Subcutaneous abdominal adipose tissue (tissue), 5 donors: ENCODE results near the gene PIGN.

ENCODE experiments used
- H3K27ac ChIP-seq: one replicate; pipeline ENCODE4 v1.7.0; 2013; ENCODE audit warnings: low read depth, mild to moderate bottlenecking, inconsistent platforms, low read length, moderate library complexity
- H3K27me3 ChIP-seq, 5 donors: one replicate each; pipeline ENCODE4 v1.7.0; 2013; ENCODE audit warnings: low read length in 5 of 5, inconsistent platforms in 1 of 5; ENCODE audit not compliant: control insufficient read depth in 5 of 5, insufficient read depth in 4 of 5
- H3K36me3 ChIP-seq, 5 donors: one replicate each; pipeline ENCODE4 v1.7.0; 2013; ENCODE audit warnings: low read length in 5 of 5; ENCODE audit not compliant: control insufficient read depth in 5 of 5, insufficient read depth in 5 of 5
- H3K4me1 ChIP-seq, 5 donors: one replicate each; pipeline ENCODE4 v1.7.0; 2013; ENCODE audit warnings: low read length in 5 of 5, mild to moderate bottlenecking in 3 of 5, moderate library complexity in 1 of 5; ENCODE audit not compliant: control insufficient read depth in 5 of 5, insufficient read depth in 5 of 5
- H3K4me3 ChIP-seq, 5 donors: one replicate each; pipeline ENCODE4 v1.7.0; 2013; ENCODE audit warnings: low read length in 5 of 5, low read depth in 1 of 5
- H3K9ac ChIP-seq, 5 donors: one replicate each; pipeline ENCODE4 v1.7.0; 2013; ENCODE audit warnings: low read length in 5 of 5, mild to moderate bottlenecking in 4 of 5, moderate library complexity in 3 of 5
- H3K9me3 ChIP-seq, 5 donors: one replicate each; pipeline ENCODE4 v1.7.0; 2013; ENCODE audit warnings: low read length in 5 of 5; ENCODE audit not compliant: control insufficient read depth in 5 of 5
- donor health status: healthy.
- donor health status: healthy.
- donor health status: healthy.
- donor health status: healthy.
- donor health status: healthy.

The PIGN gene

DNA sequence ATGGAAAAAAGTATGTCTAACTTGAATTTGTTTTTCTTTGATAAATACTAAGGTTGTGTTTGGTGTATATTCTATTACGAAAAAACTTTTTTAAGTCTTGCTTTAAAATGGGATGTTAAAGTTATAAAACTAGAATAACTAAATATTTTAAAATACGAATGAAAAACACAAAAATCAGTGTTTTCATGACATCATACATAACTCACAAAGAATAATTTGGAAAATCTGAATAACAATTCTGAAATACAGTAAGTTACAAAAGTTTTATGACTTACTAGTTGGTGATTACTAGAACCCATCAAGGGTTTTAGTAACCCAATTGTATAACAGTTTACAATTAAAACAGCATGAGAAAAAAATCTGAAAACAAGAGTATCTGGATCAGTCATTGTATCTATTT is 61.2 kb downstream of the PIGN start:
- no peak overlapping the region for H3K9ac ChIP-seq
- H3K4me3 ChIP-seq, result no peak overlapping the region
- peaks cover 0 to 2% (median 0%) of the 10 kb centered on the region in 5 donors for H3K4me1 ChIP-seq
- no peaks in the 10 kb centered on the region for H3K27me3 ChIP-seq
- H3K27ac ChIP-seq, result no peak overlapping the region
- H3K9me3 ChIP-seq, result no peaks in the 10 kb centered on the region
- H3K36me3 ChIP-seq, result peaks cover 0 to 3% (median 3%) of the 10 kb centered on the region in 5 donors

DNA sequence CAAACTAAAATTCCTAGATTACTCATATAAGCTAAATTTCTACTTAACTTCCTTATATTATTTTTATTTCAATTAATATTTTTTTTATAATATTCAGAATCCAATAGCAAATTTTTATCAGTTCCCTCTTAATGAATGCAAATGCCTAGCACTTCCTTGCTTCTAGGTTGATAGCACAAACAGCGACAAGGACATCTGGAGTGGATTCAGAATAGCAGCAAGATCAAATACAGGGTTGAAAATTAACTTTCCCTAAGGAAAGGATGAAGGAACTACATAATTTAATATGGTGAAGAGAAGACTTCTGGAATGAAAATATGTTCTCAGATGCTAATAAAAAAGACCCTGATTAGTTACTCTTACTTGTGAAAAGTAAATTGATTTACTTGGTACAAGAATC is 64.5 kb downstream of the PIGN start:
- no peak overlapping the region for H3K4me3 ChIP-seq
- peaks cover 0 to 3% (median 0%) of the 10 kb centered on the region in 5 donors for H3K9me3 ChIP-seq
- H3K9ac ChIP-seq, result no peak overlapping the region
- H3K27me3 ChIP-seq, result no peaks in the 10 kb centered on the region
- H3K4me1 ChIP-seq, result peaks cover 0 to 6% (median 4%) of the 10 kb centered on the region in 5 donors
- H3K36me3 ChIP-seq, result peaks cover 0 to 3% (median 0%) of the 10 kb centered on the region in 5 donors
- no peak overlapping the region for H3K27ac ChIP-seq

DNA sequence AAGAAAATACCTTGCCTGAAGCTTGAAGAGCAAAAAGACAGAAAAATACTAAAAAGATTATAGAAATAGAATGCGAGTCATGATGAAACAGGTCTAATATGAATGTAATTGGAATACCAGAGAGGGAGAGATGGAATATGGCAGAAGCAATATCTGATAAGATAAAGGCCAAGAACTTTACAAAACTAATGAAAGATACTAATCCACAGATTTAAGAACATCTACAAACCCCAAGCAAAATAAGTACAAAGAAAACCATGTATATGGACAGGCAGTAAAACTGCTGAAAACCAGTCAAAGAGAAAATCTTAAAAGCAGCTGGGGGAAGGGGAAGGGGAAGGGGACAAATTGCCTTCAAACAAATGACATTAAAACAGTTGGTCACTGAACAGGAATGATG is 67.0 kb downstream of the PIGN start:
- H3K9ac ChIP-seq, result no peak overlapping the region

DNA sequence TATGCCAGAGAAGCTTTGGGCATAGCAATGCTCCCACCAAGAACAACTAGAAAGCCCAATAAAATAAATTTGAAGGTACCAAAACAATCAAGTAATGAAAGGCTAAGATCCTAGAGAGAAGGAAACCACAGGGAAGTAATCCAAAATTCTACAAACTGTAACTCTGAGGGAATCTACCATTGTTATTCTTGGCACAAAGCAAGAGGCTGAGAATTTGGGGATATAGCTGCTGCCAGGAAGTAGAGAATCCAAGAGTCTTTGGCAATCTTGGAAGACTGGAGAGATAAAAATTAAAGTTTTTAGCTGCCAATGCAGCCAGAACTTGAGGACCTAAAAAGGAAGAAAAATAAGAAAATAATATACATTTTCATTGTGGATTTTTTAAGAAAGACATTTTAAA is 68.5 kb downstream of the PIGN start:
- H3K27me3 ChIP-seq, result no peaks in the 10 kb centered on the region
- H3K36me3 ChIP-seq, result peaks cover 0 to 3% (median 0%) of the 10 kb centered on the region in 5 donors
- H3K9me3 ChIP-seq, result peaks cover 0 to 3% (median 0%) of the 10 kb centered on the region in 5 donors
- H3K4me1 ChIP-seq, result peaks cover 0 to 6% (median 4%) of the 10 kb centered on the region in 5 donors
- H3K4me3 ChIP-seq, result no peak overlapping the region
- H3K27ac ChIP-seq, result no peak overlapping the region
- no peak overlapping the region for H3K9ac ChIP-seq

More for the DNA sequence above, 67.0 kb downstream of the PIGN start:
- peaks cover 0 to 6% (median 4%) of the 10 kb centered on the region in 5 donors for H3K4me1 ChIP-seq
- H3K27ac ChIP-seq, result no peak overlapping the region
- peaks cover 0 to 3% (median 0%) of the 10 kb centered on the region in 5 donors for H3K36me3 ChIP-seq
- H3K27me3 ChIP-seq, result no peaks in the 10 kb centered on the region
- peaks cover 0 to 3% (median 0%) of the 10 kb centered on the region in 5 donors for H3K9me3 ChIP-seq
- no peak overlapping the region for H3K4me3 ChIP-seq

DNA sequence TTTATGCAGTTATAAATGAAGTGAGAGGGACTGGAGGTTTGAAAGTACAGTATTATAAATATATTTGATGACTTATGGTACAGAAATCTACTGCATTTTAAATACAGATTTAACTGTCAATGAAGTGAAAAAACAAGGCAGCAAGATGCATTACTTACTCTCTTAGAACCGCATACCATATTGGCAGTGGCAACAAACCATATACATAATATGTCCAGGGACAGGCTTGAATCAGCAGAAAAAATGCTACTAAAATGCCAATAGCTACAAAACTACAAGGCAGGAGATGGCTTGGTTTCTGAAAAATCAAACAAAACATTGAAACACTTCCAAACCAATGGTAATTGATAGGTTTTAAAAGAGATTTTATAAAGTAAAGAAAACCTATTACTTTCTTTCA is 77.2 kb downstream of the PIGN start:
- no peak overlapping the region for H3K27ac ChIP-seq
- H3K9me3 ChIP-seq, result no peaks in the 10 kb centered on the region
- no peak overlapping the region for H3K4me3 ChIP-seq
- H3K9ac ChIP-seq, result no peak overlapping the region
- no peaks in the 10 kb centered on the region for H3K27me3 ChIP-seq
- H3K4me1 ChIP-seq, result peaks cover 0 to 4% (median 0%) of the 10 kb centered on the region in 5 donors
- H3K36me3 ChIP-seq, result peaks cover 0 to 9% (median 0%) of the 10 kb centered on the region in 5 donors

DNA sequence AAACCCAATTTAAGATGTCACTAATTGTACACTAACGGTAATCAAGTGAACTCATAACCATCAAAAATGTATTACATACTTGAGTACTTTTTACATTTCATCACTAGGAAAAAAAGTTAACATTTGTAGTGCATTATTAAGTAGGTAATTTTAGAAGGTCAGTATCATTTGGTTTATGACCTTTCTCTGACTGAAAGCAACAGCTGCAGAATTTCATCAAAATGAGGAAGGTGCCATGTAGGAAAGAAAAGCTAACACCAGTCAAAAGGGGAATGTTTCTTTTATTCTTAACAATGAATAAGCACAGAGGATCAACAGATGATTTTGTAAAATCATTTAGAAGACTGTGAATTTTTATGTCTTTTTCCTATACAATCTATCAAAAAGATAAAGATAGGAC is 79.0 kb downstream of the PIGN start:
- H3K27me3 ChIP-seq, result no peaks in the 10 kb centered on the region
- peaks cover 0 to 4% (median 0%) of the 10 kb centered on the region in 5 donors for H3K4me1 ChIP-seq
- H3K9me3 ChIP-seq, result no peaks in the 10 kb centered on the region
- peaks cover 0 to 6% (median 0%) of the 10 kb centered on the region in 5 donors for H3K36me3 ChIP-seq
- no peak overlapping the region for H3K27ac ChIP-seq
- H3K9ac ChIP-seq, result no peak overlapping the region
- no peak overlapping the region for H3K4me3 ChIP-seq

DNA sequence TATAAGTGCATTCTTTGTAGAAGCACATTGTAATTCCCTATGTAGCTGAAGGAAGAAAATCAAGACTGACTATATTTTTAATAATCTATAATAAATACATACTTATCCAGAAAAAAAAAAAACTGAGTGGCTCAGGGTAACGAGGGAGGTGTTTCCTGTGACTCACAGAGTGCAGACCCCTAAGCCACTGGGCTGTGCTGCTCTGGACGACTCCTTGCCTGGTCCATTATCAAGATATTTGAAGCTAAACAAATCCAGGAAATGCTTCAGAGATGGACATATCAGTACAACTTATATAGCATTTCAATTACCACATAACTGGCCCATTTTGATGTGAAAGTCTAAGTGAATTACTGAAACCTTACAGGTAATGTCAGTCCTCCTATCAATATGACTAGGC is 80.6 kb downstream of the PIGN start:
- no peak overlapping the region for H3K9ac ChIP-seq
- no peaks in the 10 kb centered on the region for H3K9me3 ChIP-seq
- H3K36me3 ChIP-seq, result peaks cover 0 to 12% (median 4%) of the 10 kb centered on the region in 5 donors
- H3K27ac ChIP-seq, result no peak overlapping the region
- H3K27me3 ChIP-seq, result no peaks in the 10 kb centered on the region
- H3K4me1 ChIP-seq, result peaks cover 0 to 4% (median 0%) of the 10 kb centered on the region in 5 donors
- H3K4me3 ChIP-seq, result no peak overlapping the region

DNA sequence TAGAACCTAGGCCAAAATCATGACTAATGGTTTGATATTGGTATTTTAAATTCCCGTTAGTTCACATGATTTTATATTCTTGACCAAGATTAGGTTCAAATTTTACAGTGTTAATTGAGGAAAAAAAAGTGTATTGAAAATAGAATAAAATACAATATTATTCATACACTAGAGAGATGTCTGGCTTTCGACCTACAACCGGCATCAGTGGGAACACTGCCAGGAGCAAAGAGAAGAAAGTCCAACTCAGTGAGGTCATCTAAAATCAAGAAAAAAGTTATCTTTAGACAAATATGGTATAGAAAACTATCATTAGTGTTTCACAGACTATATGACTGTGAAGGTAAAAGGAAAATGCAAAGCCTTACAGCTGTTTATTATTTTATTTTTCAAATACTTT is 81.5 kb downstream of the PIGN start:
- H3K27me3 ChIP-seq, result no peaks in the 10 kb centered on the region
- no peak overlapping the region for H3K9ac ChIP-seq
- H3K9me3 ChIP-seq, result no peaks in the 10 kb centered on the region
- H3K27ac ChIP-seq, result no peak overlapping the region
- peaks cover 0 to 4% (median 0%) of the 10 kb centered on the region in 5 donors for H3K4me1 ChIP-seq
- H3K4me3 ChIP-seq, result no peak overlapping the region
- peaks cover 0 to 20% (median 4%) of the 10 kb centered on the region in 5 donors for H3K36me3 ChIP-seq

DNA sequence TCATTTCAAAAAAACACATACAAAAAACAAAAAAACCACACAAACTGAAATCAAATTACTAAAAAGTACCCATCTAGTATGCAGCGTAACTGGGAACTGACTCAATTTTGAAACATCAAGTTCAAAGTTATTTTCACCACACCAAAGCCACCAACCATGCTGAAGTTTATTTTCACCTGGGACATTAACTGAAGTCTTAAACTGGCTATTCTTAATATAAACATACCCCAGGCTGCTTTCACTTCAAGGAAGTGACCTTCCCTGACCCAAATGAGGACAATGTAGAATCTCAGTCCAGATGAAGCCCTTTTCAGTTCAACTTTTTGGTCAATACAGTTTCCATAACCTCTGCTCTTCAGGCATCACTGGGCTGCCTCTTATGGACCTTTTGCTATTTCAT is 84.6 kb downstream of the PIGN start:
- Histone ChIP-seq H3K4me3 (no peak overlapping the region), H3K9ac (no peak overlapping the region), H3K4me1 (peaks cover 0 to 4% (median 0%) of the 10 kb centered on the region in 5 donors), H3K27me3 (no peaks in the 10 kb centered on the region), H3K36me3 (peaks cover 7 to 48% (median 9%) of the 10 kb centered on the region in 5 donors), H3K27ac (no peak overlapping the region), H3K9me3 (peaks cover 0 to 5% (median 0%) of the 10 kb centered on the region in 5 donors)

DNA sequence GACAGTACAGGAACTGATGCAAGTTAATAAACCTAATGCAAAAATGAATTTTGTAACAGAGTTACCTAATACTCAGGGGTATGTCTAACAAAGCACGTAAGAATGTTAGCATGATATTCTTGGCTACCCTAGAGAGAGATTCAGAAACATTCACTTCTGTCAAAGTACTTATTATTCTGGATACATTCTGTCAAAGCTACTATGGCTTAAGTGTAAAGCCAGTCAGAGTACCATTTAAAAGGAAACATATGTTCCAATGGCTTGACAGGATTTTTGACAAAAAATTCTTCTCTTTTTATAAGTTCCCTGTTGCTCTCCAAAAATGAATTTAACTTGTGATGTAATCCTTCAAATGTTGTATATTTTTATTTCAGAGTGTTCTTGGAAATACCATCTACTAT is 85.5 kb downstream of the PIGN start:
- peaks cover 7 to 48% (median 9%) of the 10 kb centered on the region in 5 donors for H3K36me3 ChIP-seq
- H3K9ac ChIP-seq, result no peak overlapping the region
- H3K27me3 ChIP-seq, result no peaks in the 10 kb centered on the region
- no peak overlapping the region for H3K4me3 ChIP-seq
- no peak overlapping the region for H3K27ac ChIP-seq
- H3K9me3 ChIP-seq, result peaks cover 0 to 5% (median 0%) of the 10 kb centered on the region in 5 donors
- peaks cover 0 to 4% (median 0%) of the 10 kb centered on the region in 5 donors for H3K4me1 ChIP-seq
